Sigmoid colon (tissue), 4 donors: ENCODE measurements around the gene CD99L2.

Source experiments
- CTCF ChIP-seq, 4 experiments: fragments of 450-650 bp in 3 of 4; fragments of 200-600 bp in 1 of 4; IDR thresholded peaks; one replicate each; pipeline ENCODE4 v1.5.1; 2016 to 2019; ENCODE audit warnings: antibody characterized with exemption in 4 of 4, mild to moderate bottlenecking in 3 of 4, moderate library complexity in 2 of 4
- EP300 ChIP-seq, 4 donors: sonication (generic); formaldehyde crosslinking; IDR thresholded peaks; one replicate each; pipeline ENCODE4 v1.6.1; 2017; ENCODE audit warnings: antibody characterized with exemption in 4 of 4

GRCh38 chrX:150869450-150869849 lies 29.0 kb downstream of the CD99L2 start:
- no peak for TF ChIP-seq CTCF (IDR thresholded peaks at IDR 0.05)
- no peak for TF ChIP-seq EP300 (IDR thresholded peaks at IDR 0.05)
